Measurements from ENCODE around the gene PKP2. TPM values are rescaled to one million over a fixed set of nuclear protein-coding genes. Genes with fewer than 3 reads are reported as not detected.

Gene PKP2
- total RNA-seq, 2 experiments from 2014 or later, result 0.13 to 0.23 TPM

- H3K9me3 Mint-ChIP-seq, result no peaks in the 10 kb centered on the region
- peaks cover 16% of the 10 kb centered on the region for H3K4me1 Mint-ChIP-seq (ENCODE audit: low read depth)
- H3K27ac Mint-ChIP-seq, result peak overlapping the region; percentile 52
- intact Hi-C loops (cut with micrococcal nuclease), result no loop called here
- no peak for DNase-seq
- no peak for ATAC-seq
- CTCF ChIA-PET, result interaction anchor here (4.0 kb wide), 1 partner anchor 12 kb away, joined by 25 read pairs; the partner anchor contains the start of gene YARS2
- no peaks in the 10 kb centered on the region for H3K27me3 Mint-ChIP-seq
- H3K4me3 Mint-ChIP-seq, result no peak overlapping the region
- H3K36me3 Mint-ChIP-seq (ENCODE audit: low read depth), result peaks cover 45% of the 10 kb centered on the region
- POLR2A ChIA-PET, result interaction anchor here (1.1 kb wide), 1 partner anchor 12 kb away, joined by 3 read pairs; no protein-coding TSS in a partner anchor
- TF ChIP-seq CTCF (IDR thresholded peaks at IDR 0.05), result no peak
Observed at GRCh38 chr12:32743264-32743663, 153.3 kb downstream of the PKP2 start.

GRCh38 chr12:32742133-32742532 is 154.4 kb downstream of the PKP2 start:
- no peaks in the 10 kb centered on the region for H3K27me3 Mint-ChIP-seq
- no peak overlapping the region for H3K27ac Mint-ChIP-seq
- no peaks in the 10 kb centered on the region for H3K9me3 Mint-ChIP-seq
- intact Hi-C loops (cut with micrococcal nuclease), result no loop called here
- ChIA-PET POLR2A (no interaction called here), CTCF (interaction anchor here (1.4 kb wide), 1 partner anchor 13 kb away, joined by 3 read pairs; no protein-coding TSS in a partner anchor)
- H3K36me3 Mint-ChIP-seq (ENCODE audit: low read depth), result peaks cover 40% of the 10 kb centered on the region
- no peak overlapping the region for H3K4me3 Mint-ChIP-seq
- no peak for TF ChIP-seq CTCF (IDR thresholded peaks at IDR 0.05)
- peaks cover 19% of the 10 kb centered on the region for H3K4me1 Mint-ChIP-seq (ENCODE audit: low read depth)
- DNase-seq (no peak), ATAC-seq (no peak)

Other genes with a start within 250 kb of the PKP2 start
- gene DNM1L, start 217.5 kb downstream of the PKP2 start, total RNA-seq, result 10 to 100 TPM; 56.9 to 68.3 TPM
- gene YARS2, start 140.9 kb downstream of the PKP2 start, total RNA-seq, result 10 to 100 TPM; 29.3 to 31.8 TPM

All from activated CD8-positive, alpha-beta T cell treated with anti-CD3 and anti-CD28 coated beads for 36 hours (primary cell).